ENCODE results near the gene RNASE11.

DNA sequence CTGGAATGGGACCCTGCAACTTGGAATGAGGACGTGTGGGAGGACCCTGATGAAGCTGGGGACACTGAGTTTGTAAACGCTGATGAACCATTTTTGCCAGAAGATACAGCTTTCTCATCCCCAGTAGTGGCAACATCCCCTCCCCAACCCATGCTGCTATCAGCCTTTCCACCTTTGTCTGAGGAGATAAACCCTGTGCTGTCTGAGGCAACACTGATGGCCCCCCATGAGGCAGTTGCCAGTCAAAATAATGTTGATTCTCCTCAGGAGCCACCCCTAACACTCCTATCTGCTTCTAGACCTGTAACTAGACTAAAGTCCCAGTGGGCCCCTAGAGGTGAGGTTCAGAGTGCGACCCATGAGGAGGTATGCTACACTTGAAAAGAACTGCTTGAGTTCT, 19.4 kb downstream of the RNASE11 start:
- TF ChIP-seq EZH2 (IDR thresholded peaks at IDR 0.05; ENCODE audit: borderline replicate concordance, low read depth, low read length, poor library complexity, severe bottlenecking) = no peak
- TF ChIP-seq, protein P1, sequence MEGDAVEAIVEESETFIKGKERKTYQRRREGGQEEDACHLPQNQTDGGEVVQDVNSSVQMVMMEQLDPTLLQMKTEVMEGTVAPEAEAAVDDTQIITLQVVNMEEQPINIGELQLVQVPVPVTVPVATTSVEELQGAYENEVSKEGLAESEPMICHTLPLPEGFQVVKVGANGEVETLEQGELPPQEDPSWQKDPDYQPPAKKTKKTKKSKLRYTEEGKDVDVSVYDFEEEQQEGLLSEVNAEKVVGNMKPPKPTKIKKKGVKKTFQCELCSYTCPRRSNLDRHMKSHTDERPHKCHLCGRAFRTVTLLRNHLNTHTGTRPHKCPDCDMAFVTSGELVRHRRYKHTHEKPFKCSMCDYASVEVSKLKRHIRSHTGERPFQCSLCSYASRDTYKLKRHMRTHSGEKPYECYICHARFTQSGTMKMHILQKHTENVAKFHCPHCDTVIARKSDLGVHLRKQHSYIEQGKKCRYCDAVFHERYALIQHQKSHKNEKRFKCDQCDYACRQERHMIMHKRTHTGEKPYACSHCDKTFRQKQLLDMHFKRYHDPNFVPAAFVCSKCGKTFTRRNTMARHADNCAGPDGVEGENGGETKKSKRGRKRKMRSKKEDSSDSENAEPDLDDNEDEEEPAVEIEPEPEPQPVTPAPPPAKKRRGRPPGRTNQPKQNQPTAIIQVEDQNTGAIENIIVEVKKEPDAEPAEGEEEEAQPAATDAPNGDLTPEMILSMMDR (conservative IDR thresholded peaks at IDR 0.05; ENCODE audit: low read depth, low read length) = no peak

All from A673 (cell line).